Fibroblast of lung (primary cell): ENCODE results near the gene GNB1L. TPM values are rescaled to one million over a fixed set of nuclear protein-coding genes. Genes with fewer than 3 reads are reported as not detected.

Experiments used
- DNase-seq, 2 donors: peaks; one replicate each; pipeline versions ENCODE4 v3.0.0 to v3.0.0-alpha.2; 2010; ENCODE audit warnings: low read depth in 2 of 2
- H2AFZ ChIP-seq: 2 replicates; pipeline ENCODE4 v1.5.1; 2012; ENCODE audit warnings: low read length, control low read depth, inconsistent platforms
- H3K27ac ChIP-seq: 2 replicates; pipeline ENCODE4 v1.5.1; 2011; ENCODE audit warnings: low read length, control low read depth; ENCODE audit not compliant: insufficient read depth
- H3K27me3 ChIP-seq: 2 replicates; pipeline ENCODE4 v1.5.1; 2011; ENCODE audit warnings: mild to moderate bottlenecking, low read length; ENCODE audit not compliant: control insufficient read depth, insufficient read depth
- H3K36me3 ChIP-seq: 2 replicates; pipeline ENCODE4 v1.5.1; 2011; ENCODE audit warnings: low read length; ENCODE audit not compliant: control insufficient read depth, insufficient read depth
- H3K4me1 ChIP-seq: 2 replicates; pipeline ENCODE4 v1.5.1; 2011; ENCODE audit warnings: low read length; ENCODE audit not compliant: control insufficient read depth, insufficient read depth; ENCODE audit errors: extremely low read depth
- H3K4me2 ChIP-seq: 2 replicates; pipeline ENCODE4 v1.5.1; 2011; ENCODE audit warnings: low read length, control low read depth; ENCODE audit not compliant: insufficient read depth; ENCODE audit errors: extremely low read depth
- H3K4me3 ChIP-seq, 4 experiments: fragments of 200-600 bp in 1 of 4; sonication (generic) in 1 of 4; replicated peaks in 1 of 4; 2 replicates each; pipeline ENCODE4 v1.5.1; 2011 to 2016; ENCODE audit warnings: low read length in 4 of 4, low read depth in 3 of 4, mild to moderate bottlenecking in 3 of 4, control low read depth in 2 of 4, inconsistent platforms in 1 of 4, mixed read lengths in 1 of 4; ENCODE audit not compliant: insufficient read depth in 1 of 4; ENCODE audit errors: control extremely low read depth in 1 of 4
- H3K79me2 ChIP-seq: 2 replicates; pipeline ENCODE4 v1.5.1; 2012; ENCODE audit warnings: mild to moderate bottlenecking, low read length, inconsistent platforms; ENCODE audit not compliant: control insufficient read depth, insufficient read depth
- H3K9ac ChIP-seq: 2 replicates; pipeline ENCODE4 v1.5.1; 2011; ENCODE audit warnings: mild to moderate bottlenecking, low read length, control low read depth; ENCODE audit not compliant: insufficient read depth
- H3K9me3 ChIP-seq: 2 replicates; pipeline ENCODE4 v1.5.1; 2012; ENCODE audit warnings: low read depth, low read length; ENCODE audit not compliant: control insufficient read depth, insufficient read depth
- H4K20me1 ChIP-seq: 2 replicates; pipeline ENCODE4 v1.5.1; 2011; ENCODE audit warnings: low read length; ENCODE audit not compliant: control insufficient read depth, insufficient read depth; ENCODE audit errors: extremely low read depth
- CTCF ChIP-seq, 2 donors: IDR thresholded peaks in 1 of 2; conservative IDR thresholded peaks in 1 of 2; 1 replicate in 1 of 2; 2 replicates in 1 of 2; pipeline ENCODE4 v1.5.1; 2011 to 2012; ENCODE audit warnings: low read length in 2 of 2, control low read depth in 1 of 2, inconsistent platforms in 1 of 2, low read depth in 1 of 2, mild to moderate bottlenecking in 1 of 2
- EZH2 ChIP-seq: IDR thresholded peaks from 2 replicates; pipeline ENCODE4 v1.5.1; 2012; ENCODE audit warnings: low read length, control low read depth, mild to moderate bottlenecking; ENCODE audit errors: missing control alignments
- polyA plus RNA-seq, 2 donors: library from polyadenylated mRNA; depleted of rRNA in 1 of 2; stranded (reverse) in 1 of 2; unstranded in 1 of 2; fragments of >200 nt; gene quantifications; 2 replicates each; pipeline ENCODE4 v1.2.1, GENCODE V29; 2011 to 2012; ENCODE audit warnings: missing spikeins in 1 of 2
- total RNA-seq: library from RNA; depleted of rRNA; stranded (reverse); fragments of >200 nt; gene quantifications from 2 replicates; pipeline ENCODE4 v1.2.1, GENCODE V29; 2014

GNB1L gene
- total and polyA plus RNA-seq, 2 donors (not counting 1 experiment from before 2014, with no cell fraction given) = 1.4 to 7.8 TPM

- no peak overlapping the region for H3K4me3 ChIP-seq
- H3K79me2 ChIP-seq = no peaks in the 10 kb centered on the region
- H3K36me3 ChIP-seq = no peaks in the 10 kb centered on the region
- no peaks in the 10 kb centered on the region for H4K20me1 ChIP-seq
- DNase-seq = no peak
- H3K27ac ChIP-seq = no peak overlapping the region
- TF ChIP-seq EZH2 = no peak
- TF ChIP-seq CTCF (conservative IDR thresholded peaks at IDR 0.05 in 1 of 2, IDR thresholded peaks at IDR 0.05 in 1 of 2; ENCODE audit: low read depth in 1 of 2, low read length in 2 of 2) = no peak
- H3K4me2 ChIP-seq = no peak overlapping the region
- H2AFZ ChIP-seq = no peak overlapping the region
- no peaks in the 10 kb centered on the region for H3K9me3 ChIP-seq
- H3K9ac ChIP-seq = no peak overlapping the region
- peaks cover 77% of the 10 kb centered on the region for H3K27me3 ChIP-seq
- H3K4me1 ChIP-seq = no peaks in the 10 kb centered on the region
These were observed 92.7 kb downstream of the GNB1L start for GRCh38 chr22:19761725-19762567.

- H3K9ac ChIP-seq = no peak overlapping the region
- peaks cover 75% of the 10 kb centered on the region for H3K27me3 ChIP-seq
- H3K9me3 ChIP-seq = no peaks in the 10 kb centered on the region
- H3K4me1 ChIP-seq = no peaks in the 10 kb centered on the region
- no peaks in the 10 kb centered on the region for H4K20me1 ChIP-seq
- peak; percentile 87 for TF ChIP-seq EZH2
- no peak for TF ChIP-seq CTCF (conservative IDR thresholded peaks at IDR 0.05 in 1 of 2, IDR thresholded peaks at IDR 0.05 in 1 of 2; ENCODE audit: low read depth in 1 of 2, low read length in 2 of 2)
- no peak overlapping the region for H3K4me2 ChIP-seq
- H3K27ac ChIP-seq = no peak overlapping the region
- DNase-seq = no peak
- no peak overlapping the region for H2AFZ ChIP-seq
- no peak overlapping the region for H3K4me3 ChIP-seq
- no peaks in the 10 kb centered on the region for H3K79me2 ChIP-seq
- no peaks in the 10 kb centered on the region for H3K36me3 ChIP-seq
These were observed 93.5 kb downstream of the GNB1L start for GRCh38 chr22:19760951-19761724.
